ENCODE data around the gene DUSP8. TPM values are rescaled to one million over a fixed set of nuclear protein-coding genes. Genes with fewer than 3 reads are reported as not detected.
"Not testable (repeated sequence)": the region's sequence is repeated elsewhere in the genome, so short reads cannot be mapped to it uniquely, and the experiment has no call there.

The DUSP8 gene
- total RNA-seq, 1 donor from 2014 or later = 18.0 TPM

- no peak overlapping the region for H3K4me3 ChIP-seq
- TF ChIP-seq CTCF (IDR thresholded peaks at IDR 0.05) = peak; percentile 94
- DNase-seq (peak; percentile 90), ATAC-seq (peak; percentile 93)
- H3K27me3 ChIP-seq = no peaks in the 10 kb centered on the region
- H3K36me3 ChIP-seq = no peaks in the 10 kb centered on the region
- no peaks in the 10 kb centered on the region for H3K9me3 ChIP-seq
- intact Hi-C loops (cut with DNase I) = no loop called here
- peaks cover 37% of the 10 kb centered on the region for H3K4me1 ChIP-seq
- H3K27ac ChIP-seq = no peak overlapping the region
These were observed 56.7 kb downstream of the DUSP8 start for GRCh38 chr11:1515082-1516060.

- H3K4me1 ChIP-seq = peaks cover 38% of the 10 kb centered on the region
- H3K27ac ChIP-seq = no peak overlapping the region
- ATAC-seq (no peak), DNase-seq (no peak)
- no peak for TF ChIP-seq CTCF (IDR thresholded peaks at IDR 0.05)
- intact Hi-C loops (cut with DNase I) = no loop called here
- H3K4me3 ChIP-seq = no peak overlapping the region
- no peaks in the 10 kb centered on the region for H3K36me3 ChIP-seq
- H3K27me3 ChIP-seq = no peaks in the 10 kb centered on the region
- H3K9me3 ChIP-seq = no peaks in the 10 kb centered on the region
These were observed 57.6 kb downstream of the DUSP8 start for GRCh38 chr11:1514336-1515061.

DNA sequence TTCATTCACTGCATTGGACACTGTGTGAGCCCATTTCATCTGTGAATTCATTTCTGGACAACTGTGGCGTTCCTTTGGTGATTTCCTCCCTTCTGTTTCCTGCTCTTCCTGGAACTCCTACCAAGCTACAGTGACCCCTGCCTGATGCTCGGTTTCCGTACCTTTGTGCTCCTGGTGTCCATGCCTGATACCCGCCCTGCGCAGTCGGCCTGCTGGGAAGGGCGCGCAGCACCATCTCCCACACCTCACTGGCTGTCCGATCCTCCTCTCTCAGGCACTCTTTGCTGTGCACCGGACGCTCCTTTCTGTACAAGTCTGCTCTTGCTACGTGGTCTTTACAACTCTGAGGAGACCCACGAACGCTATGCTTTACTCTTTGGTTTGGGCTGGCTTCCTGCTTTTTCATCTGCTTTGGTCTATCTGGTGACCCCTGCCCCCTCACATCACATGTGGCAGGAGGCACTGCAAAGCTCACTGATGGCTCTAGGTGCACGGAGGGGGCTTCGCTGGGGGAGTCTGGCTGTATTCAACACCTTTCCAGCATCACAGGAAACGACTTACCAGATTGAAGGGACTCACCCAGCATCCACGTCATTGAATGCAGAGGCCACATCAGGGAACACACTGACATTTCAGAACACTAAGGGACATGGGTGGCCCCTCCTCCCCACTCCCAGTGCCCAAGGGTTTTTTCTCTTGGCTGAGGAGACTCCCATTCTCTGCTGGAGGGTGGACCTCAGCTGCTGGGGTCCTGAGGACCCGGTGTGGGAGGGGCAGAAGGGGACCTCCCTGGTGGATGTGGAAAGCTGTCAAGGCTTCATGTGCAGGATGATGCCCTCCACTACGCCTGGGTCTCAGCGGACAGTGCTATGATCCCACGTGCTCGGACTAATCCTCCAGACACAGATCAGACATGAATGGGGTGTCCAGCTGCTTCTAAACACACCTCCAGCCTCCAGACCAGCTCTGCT, 58.5 kb downstream of the DUSP8 start:
- DNase-seq (no peak), ATAC-seq (no peak)
- H3K27me3 ChIP-seq = no peaks in the 10 kb centered on the region
- no peak for TF ChIP-seq CTCF (IDR thresholded peaks at IDR 0.05)
- intact Hi-C loops (cut with DNase I) = no loop called here
- H3K36me3 ChIP-seq = no peaks in the 10 kb centered on the region
- no peaks in the 10 kb centered on the region for H3K9me3 ChIP-seq
- H3K4me3 ChIP-seq = no peak overlapping the region
- H3K27ac ChIP-seq = no peak overlapping the region
- H3K4me1 ChIP-seq = peaks cover 43% of the 10 kb centered on the region

- not testable (repeated sequence) for DNase-seq, H3K36me3 ChIP-seq
These were observed 59.4 kb downstream of the DUSP8 start for GRCh38 chr11:1512531-1513258.

DNA sequence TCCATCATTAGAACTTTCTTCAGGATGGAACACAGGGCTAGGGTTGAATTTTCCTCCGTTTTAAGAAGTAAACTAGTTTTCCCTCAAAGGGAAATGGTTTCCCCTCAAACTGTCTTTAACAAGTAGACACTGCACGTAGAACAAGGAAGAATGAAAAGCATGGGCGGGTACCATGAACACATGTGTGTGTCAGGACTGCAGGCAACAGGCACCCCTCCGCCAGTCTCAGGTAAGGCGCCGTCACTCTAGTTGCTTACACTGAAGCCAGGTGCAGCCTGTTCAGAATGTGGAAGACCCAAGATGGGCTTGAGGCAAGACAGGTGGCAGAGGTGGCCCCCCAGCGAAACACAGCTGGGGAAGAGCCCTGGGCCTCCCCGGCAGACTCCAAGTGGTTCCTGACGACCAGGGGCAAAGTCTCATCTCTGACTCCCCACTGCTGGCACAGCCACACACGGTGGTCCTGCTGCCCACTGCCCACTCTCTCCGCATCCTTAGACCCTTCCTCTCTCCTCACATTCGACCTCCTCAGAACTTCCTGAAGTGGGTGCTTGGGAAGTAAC, 60.1 kb downstream of the DUSP8 start:
- Histone ChIP-seq H3K36me3 (no peaks in the 10 kb centered on the region), H3K9me3 (no peaks in the 10 kb centered on the region), H3K4me3 (no peak overlapping the region), H3K27ac (no peak overlapping the region), H3K4me1 (peaks cover 56% of the 10 kb centered on the region), H3K27me3 (no peaks in the 10 kb centered on the region)
- no peak for DNase-seq
- no peak for ATAC-seq
- intact Hi-C loops (cut with DNase I) = no loop called here
- TF ChIP-seq CTCF (IDR thresholded peaks at IDR 0.05) = no peak

More at GRCh38 chr11:1512531-1513258, 59.4 kb downstream of the DUSP8 start:
- H3K27me3 ChIP-seq; H3K27ac ChIP-seq; ATAC-seq; intact Hi-C loops (cut with DNase I); H3K4me3 ChIP-seq; H3K9me3 ChIP-seq: not testable (repeated sequence)
- H3K4me1 ChIP-seq = peaks cover 49% of the 10 kb centered on the region
